Astrocyte (in vitro differentiated cells and primary cell): ENCODE data around the gene SH2D4B. TPM values are rescaled to one million over a fixed set of nuclear protein-coding genes. Genes with fewer than 3 reads are reported as not detected.

Experiments used
- DNase-seq: peaks from one replicate; pipeline ENCODE4 v3.0.0-alpha.2; 2010; ENCODE audit warnings: low read depth
- FAIRE-seq: peaks from 2 replicates; lab custom pipeline; 2011; peaks lifted over from hg19 to GRCh38; lab: Jason Lieb, UNC
- H2AFZ ChIP-seq: 2 replicates; pipeline ENCODE4 v1.6.0; 2012; ENCODE audit warnings: low read depth, low read length, inconsistent platforms
- H3K27ac ChIP-seq: 2 replicates; pipeline ENCODE4 v1.5.1; 2011; ENCODE audit warnings: low read depth, low read length, inconsistent platforms
- H3K27me3 ChIP-seq: 2 replicates; pipeline ENCODE4 v1.6.0; 2011; ENCODE audit warnings: low read length, inconsistent platforms; ENCODE audit not compliant: insufficient read depth
- H3K36me3 ChIP-seq: 2 replicates; pipeline ENCODE4 v1.5.1; 2011; ENCODE audit warnings: low read length, inconsistent platforms; ENCODE audit not compliant: insufficient read depth
- H3K4me1 ChIP-seq: 2 replicates; pipeline ENCODE4 v1.5.1; 2011; ENCODE audit warnings: low read length, inconsistent platforms; ENCODE audit not compliant: insufficient read depth
- H3K4me2 ChIP-seq: 2 replicates; pipeline ENCODE4 v1.6.0; 2012; ENCODE audit warnings: low read length, inconsistent platforms
- H3K4me3 ChIP-seq: 2 replicates; pipeline ENCODE4 v1.5.1; 2011; ENCODE audit warnings: low read depth, mild to moderate bottlenecking, low read length, inconsistent platforms; ENCODE audit not compliant: insufficient read depth
- H3K79me2 ChIP-seq: 2 replicates; pipeline ENCODE4 v1.6.0; 2012; ENCODE audit warnings: mild to moderate bottlenecking, low read length, inconsistent platforms; ENCODE audit not compliant: insufficient read depth
- H3K9ac ChIP-seq: 2 replicates; pipeline ENCODE4 v1.6.0; 2012; ENCODE audit warnings: mild to moderate bottlenecking, low read length, inconsistent platforms
- H3K9me3 ChIP-seq: 2 replicates; pipeline ENCODE4 v1.5.1; 2012; ENCODE audit warnings: low read depth, mild to moderate bottlenecking, low read length, inconsistent platforms; ENCODE audit not compliant: insufficient read depth
- H4K20me1 ChIP-seq: 2 replicates; pipeline ENCODE4 v1.6.0; 2012; ENCODE audit warnings: low read length, inconsistent platforms; ENCODE audit not compliant: insufficient read depth
- H3K27ac Mint-ChIP-seq: one replicate; pipeline ENCODE4 v1.8.0; 2021; ENCODE audit warnings: mild to moderate bottlenecking, mixed read lengths; ENCODE audit not compliant: unreplicated experiment
- H3K27me3 Mint-ChIP-seq: one replicate; pipeline ENCODE4 v1.8.0; 2021; ENCODE audit warnings: low read depth, mixed read lengths; ENCODE audit not compliant: unreplicated experiment
- H3K36me3 Mint-ChIP-seq: one replicate; pipeline ENCODE4 v1.8.0; 2021; ENCODE audit warnings: low read depth, mixed read lengths; ENCODE audit not compliant: unreplicated experiment
- H3K4me1 Mint-ChIP-seq: one replicate; pipeline ENCODE4 v1.8.0; 2021; ENCODE audit warnings: low read depth, mixed read lengths; ENCODE audit not compliant: unreplicated experiment
- H3K4me3 Mint-ChIP-seq: one replicate; pipeline ENCODE4 v1.8.0; 2021; ENCODE audit warnings: mild to moderate bottlenecking, moderate library complexity, mixed read lengths; ENCODE audit not compliant: unreplicated experiment
- H3K9me3 Mint-ChIP-seq: one replicate; pipeline ENCODE4 v1.8.0; 2021; ENCODE audit warnings: mild to moderate bottlenecking, mixed read lengths; ENCODE audit not compliant: unreplicated experiment
- EZH2 ChIP-seq: IDR thresholded peaks from 2 replicates; pipeline ENCODE4 v1.6.1; 2012; ENCODE audit warnings: mild to moderate bottlenecking, low read length, inconsistent platforms; ENCODE audit not compliant: insufficient read depth
- total RNA-seq: library from RNA; stranded (reverse); gene quantifications from 2 replicates; pipeline ENCODE4 v1.2.1, GENCODE V29; 2021
- TF ChIP-seq, protein P1 (sequence below): IDR thresholded peaks from 2 replicates; pipeline ENCODE4 v1.5.1; 2011; ENCODE audit warnings: low read depth, mild to moderate bottlenecking, inconsistent platforms, low read length, moderate library complexity; ENCODE audit not compliant: insufficient read depth

SH2D4B gene
- total RNA-seq, 1 donor from 2014 or later: 0.07 TPM

DNA sequence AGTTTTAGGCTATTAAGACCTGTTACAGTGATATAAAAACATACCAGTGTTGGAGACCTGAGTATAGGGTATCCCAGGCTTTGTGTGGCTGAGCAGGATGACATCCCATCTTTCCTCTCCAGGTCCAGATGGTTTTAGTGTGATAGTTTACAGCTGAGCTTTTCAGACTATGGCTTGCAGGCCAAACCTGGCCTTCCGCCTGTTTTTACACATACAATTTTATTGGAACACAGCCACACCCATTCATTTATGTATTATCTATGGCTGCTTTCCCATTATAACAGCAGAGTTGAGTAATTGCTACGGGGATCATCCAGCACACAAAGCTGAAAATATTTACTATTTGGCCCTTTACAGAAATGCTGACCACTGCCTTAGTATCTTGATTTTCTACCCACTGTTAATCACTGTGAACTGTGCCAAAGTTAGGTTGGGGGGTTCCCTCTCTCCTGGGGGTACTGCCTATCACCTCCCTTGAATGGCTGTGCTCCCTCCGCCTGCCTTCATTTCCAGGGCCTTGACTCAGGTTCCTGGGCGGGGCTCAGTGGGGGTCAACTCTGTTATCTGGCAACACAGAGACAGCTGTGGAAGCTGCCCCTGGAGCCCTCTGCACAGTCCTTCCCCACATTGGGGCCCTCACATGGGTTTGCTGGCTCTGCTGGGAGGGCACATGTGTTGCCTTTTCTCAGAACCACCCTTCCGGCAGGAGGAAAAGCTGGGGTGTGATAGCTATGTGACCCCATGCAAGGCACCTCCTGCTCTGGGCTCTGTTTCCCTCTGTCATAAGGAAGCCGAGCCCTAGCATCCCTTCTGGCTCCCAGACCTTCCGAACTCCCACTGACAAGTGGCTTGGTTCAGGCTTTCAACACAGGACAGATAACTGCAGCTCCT is 40.3 kb upstream of the SH2D4B start:
- no peak for TF ChIP-seq EZH2
- TF ChIP-seq, protein P1, sequence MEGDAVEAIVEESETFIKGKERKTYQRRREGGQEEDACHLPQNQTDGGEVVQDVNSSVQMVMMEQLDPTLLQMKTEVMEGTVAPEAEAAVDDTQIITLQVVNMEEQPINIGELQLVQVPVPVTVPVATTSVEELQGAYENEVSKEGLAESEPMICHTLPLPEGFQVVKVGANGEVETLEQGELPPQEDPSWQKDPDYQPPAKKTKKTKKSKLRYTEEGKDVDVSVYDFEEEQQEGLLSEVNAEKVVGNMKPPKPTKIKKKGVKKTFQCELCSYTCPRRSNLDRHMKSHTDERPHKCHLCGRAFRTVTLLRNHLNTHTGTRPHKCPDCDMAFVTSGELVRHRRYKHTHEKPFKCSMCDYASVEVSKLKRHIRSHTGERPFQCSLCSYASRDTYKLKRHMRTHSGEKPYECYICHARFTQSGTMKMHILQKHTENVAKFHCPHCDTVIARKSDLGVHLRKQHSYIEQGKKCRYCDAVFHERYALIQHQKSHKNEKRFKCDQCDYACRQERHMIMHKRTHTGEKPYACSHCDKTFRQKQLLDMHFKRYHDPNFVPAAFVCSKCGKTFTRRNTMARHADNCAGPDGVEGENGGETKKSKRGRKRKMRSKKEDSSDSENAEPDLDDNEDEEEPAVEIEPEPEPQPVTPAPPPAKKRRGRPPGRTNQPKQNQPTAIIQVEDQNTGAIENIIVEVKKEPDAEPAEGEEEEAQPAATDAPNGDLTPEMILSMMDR: no peak
- Mint-ChIP-seq H3K27ac (peak overlapping the region; percentile 82), H3K27me3 (no peaks in the 10 kb centered on the region), H3K4me3 (no peak overlapping the region), H3K36me3 (peaks cover 13% of the 10 kb centered on the region), H3K4me1 (peaks cover 61% of the 10 kb centered on the region), H3K9me3 (no peaks in the 10 kb centered on the region)
- Histone ChIP-seq H4K20me1 (peaks cover 38% of the 10 kb centered on the region), H2AFZ (no peak overlapping the region), H3K9me3 (no peaks in the 10 kb centered on the region), H3K79me2 (peaks cover 94% of the 10 kb centered on the region), H3K27me3 (no peaks in the 10 kb centered on the region), H3K4me3 (no peak overlapping the region), H3K27ac (peak overlapping the region; percentile 74), H3K9ac (peak overlapping the region; percentile 68), H3K36me3 (peaks cover 2% of the 10 kb centered on the region), H3K4me2 (peak overlapping the region; percentile 59), H3K4me1 (peaks cover 62% of the 10 kb centered on the region)
- FAIRE-seq (no peak), DNase-seq (peak; percentile 73)

DNA sequence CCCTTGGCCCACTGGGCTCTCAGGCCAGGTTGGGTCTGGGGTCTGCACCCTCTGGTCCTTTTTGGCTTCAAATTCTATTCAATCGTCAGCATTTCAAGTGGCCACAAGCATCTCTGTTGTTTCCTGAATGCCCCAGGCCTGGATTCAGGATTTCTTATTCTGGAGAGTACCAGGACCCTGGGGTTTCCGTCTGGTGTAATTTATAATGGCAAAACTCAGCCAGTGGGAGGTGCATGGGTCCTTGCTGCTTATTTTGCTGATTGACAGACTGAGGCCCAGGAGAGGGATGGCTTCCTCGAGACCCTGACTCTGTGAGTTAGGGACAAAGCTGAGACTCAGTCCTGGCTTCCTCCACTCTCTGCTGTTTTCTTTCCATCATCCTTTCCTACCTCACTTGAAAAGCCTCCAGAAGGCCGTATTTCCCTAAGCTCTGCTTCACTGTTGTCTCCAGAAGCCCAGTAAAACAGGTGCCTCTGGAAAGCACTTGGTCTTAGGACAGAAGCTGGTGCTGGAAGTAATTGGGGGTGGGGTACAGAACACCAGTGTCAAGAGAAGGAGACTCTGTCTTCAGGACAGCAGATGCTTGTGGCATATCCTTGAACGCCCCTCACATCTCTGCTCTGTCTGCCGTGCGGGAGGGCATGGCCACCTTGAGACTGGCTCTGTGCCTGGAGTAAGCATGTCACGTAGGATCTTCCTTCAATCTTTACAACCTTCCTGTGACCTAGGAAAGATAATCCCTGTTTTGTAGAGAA is 39.4 kb upstream of the SH2D4B start:
- no peak for FAIRE-seq
- Histone ChIP-seq H3K27ac (peak overlapping the region; percentile 74), H4K20me1 (peaks cover 37% of the 10 kb centered on the region), H3K4me2 (peak overlapping the region; percentile 59), H3K9ac (peak overlapping the region; percentile 68), H3K9me3 (no peaks in the 10 kb centered on the region), H3K36me3 (peaks cover 2% of the 10 kb centered on the region), H3K27me3 (no peaks in the 10 kb centered on the region), H3K79me2 (peaks cover 96% of the 10 kb centered on the region), H3K4me1 (peaks cover 69% of the 10 kb centered on the region), H2AFZ (peak overlapping the region; percentile 26), H3K4me3 (no peak overlapping the region)
- Mint-ChIP-seq H3K4me3 (no peak overlapping the region), H3K4me1 (peaks cover 67% of the 10 kb centered on the region), H3K36me3 (peaks cover 20% of the 10 kb centered on the region), H3K27ac (peak overlapping the region; percentile 98), H3K9me3 (no peaks in the 10 kb centered on the region), H3K27me3 (no peaks in the 10 kb centered on the region)
- no peak for DNase-seq
- no peak for TF ChIP-seq EZH2
- TF ChIP-seq, protein P1: no peak
